ACHN (cell line): Measurements from ENCODE around the gene PADI6.

Source experiments
- DNase-seq: peaks from one replicate; pipeline ENCODE4 v3.0.0-alpha.2; 2015
- in situ Hi-C: cut with HindIII; loops from 2 replicates; pipeline ENCODE4 v1.10.0; 2017; ENCODE audit warnings: low sequenced_read_pairs, low pct_ligation_motif_present, low pct_unique_long_range_greater_than_20kb

PADI6 gene

DNA sequence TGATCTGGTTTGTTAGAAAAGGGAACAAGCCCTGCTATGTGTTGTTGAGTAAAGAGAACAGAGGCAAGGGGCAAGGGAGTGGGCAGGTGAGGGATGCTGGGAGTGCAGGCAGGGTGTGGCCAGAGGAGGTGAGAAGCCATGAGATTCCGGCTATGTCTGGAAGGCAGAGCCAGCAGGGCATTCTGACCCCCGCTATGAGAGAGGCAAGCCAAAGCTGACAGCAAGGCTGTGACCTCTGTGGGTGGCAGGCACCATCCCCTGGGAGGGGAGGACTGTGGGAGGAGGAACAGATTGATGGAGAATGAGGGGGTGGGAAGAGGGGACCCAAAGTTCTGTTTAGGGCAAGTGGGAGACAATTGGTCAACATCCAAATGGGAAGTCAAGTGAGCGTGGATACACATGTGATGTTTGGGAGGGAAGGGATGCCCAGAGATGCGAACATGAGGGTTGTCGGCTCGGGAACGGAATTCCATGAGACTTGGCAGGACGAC lies 19.5 kb upstream of the PADI6 start:
- in situ Hi-C loops: no loop called here
- DNase-seq: no peak

DNA sequence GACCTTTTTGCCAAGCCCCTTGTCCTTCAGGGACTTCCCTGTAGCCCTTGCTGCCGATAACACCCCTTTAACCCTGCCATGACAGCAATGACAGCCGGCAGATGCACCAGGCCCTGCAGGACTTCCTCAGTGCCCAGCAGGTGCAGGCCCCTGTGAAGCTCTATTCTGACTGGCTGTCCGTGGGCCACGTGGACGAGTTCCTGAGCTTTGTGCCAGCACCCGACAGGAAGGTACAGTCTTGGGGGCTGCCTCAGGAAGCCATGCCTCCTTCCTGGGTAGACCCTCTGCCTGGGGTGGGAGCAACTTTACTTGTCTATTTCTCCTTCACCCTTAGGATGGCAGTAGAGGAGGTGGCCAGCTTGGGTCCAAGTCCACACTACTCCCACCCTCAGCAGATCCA lies 16.1 kb upstream of the PADI6 start:
- in situ Hi-C loops: no loop called here

DNA sequence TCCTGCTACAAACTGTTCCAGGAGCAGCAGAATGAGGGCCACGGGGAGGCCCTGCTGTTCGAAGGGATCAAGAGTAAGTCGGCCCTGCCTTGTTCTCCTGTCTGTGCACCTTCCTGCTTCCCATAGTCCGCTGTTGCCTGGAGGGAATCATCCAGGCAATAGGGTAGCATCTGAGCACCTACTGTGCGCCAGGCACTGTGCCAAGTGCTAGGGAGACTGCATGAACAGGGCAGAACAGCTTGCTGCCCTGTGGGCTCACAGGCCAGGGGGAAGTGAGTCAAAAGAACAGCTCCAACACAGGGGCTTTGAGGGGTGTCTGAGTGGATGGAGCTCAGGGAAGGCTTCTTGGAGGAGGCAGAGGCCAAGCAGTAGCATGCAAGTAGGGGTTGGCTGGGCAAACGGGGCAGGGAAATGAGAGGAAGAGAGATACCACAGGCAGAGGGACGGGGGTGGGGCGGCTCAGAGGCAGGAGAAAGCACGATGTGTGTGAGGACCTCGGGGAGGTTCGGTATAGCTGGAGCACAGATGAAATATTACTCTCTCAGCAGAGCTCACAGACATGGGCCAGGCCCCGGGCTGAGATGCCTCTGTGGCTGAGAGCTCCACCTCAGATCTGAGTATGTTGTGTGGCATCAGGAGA lies 15.5 kb upstream of the PADI6 start:
- in situ Hi-C loops: no loop called here
- no peak for DNase-seq

More for the DNA sequence above, 16.1 kb upstream of the PADI6 start:
- DNase-seq: no peak

DNA sequence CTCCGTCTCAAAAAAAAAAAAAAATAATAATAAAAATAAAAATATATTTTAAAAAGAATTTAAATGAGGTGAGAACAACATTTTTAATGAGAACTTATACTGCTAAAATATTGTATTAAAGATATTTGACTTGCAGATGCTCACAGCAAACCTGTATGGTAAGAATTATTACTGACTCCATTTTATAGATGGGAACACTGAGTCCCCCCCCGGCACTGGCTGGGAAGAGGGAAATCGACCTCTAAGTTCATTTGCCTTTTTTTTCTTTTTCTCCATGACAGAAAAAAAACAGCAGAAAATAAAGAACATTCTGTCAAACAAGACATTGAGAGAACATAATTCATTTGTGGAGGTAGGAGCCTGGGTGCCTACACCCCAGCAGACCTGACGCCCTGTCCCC lies 13.4 kb upstream of the PADI6 start:
- no peak for DNase-seq
- in situ Hi-C loops: no loop called here

DNA sequence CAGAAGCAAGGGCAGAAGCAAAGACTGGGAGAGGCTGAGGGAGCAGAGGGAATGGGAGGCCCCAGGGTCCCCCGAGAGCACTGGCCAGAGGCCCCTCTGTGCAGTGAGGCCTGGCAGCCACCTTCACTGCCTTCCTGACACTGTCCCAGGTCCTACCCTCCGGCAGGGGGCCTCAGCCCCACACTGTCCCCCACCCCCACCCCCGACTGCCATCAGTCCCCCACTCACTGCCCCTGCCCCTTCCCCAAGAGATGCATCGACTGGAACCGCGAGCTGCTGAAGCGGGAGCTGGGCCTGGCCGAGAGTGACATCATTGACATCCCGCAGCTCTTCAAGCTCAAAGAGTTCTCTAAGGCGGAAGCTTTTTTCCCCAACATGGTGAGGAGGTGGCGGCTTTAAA lies 13.0 kb upstream of the PADI6 start:
- in situ Hi-C loops: no loop called here
- DNase-seq: no peak

DNA sequence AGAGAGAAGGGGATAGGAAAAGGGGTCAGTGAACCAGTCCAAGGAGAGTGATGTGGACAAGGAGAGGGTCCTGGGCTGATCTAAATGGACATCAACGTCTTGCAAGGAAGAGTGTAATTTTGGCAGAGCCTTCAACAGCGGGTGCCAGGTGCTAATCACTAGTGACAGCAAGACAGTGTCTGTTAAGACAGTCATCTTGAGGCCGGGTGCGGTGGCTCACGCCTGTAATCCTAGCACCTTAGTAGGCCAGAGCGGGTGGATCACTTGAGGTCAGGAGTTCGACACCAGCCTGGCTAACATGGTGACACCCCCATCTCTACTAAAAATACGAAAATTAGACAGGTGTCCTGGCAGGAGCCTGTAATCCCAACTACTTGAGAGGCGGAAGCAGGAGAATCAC lies 12.2 kb upstream of the PADI6 start:
- DNase-seq: no peak
- in situ Hi-C loops: no loop called here

DNA sequence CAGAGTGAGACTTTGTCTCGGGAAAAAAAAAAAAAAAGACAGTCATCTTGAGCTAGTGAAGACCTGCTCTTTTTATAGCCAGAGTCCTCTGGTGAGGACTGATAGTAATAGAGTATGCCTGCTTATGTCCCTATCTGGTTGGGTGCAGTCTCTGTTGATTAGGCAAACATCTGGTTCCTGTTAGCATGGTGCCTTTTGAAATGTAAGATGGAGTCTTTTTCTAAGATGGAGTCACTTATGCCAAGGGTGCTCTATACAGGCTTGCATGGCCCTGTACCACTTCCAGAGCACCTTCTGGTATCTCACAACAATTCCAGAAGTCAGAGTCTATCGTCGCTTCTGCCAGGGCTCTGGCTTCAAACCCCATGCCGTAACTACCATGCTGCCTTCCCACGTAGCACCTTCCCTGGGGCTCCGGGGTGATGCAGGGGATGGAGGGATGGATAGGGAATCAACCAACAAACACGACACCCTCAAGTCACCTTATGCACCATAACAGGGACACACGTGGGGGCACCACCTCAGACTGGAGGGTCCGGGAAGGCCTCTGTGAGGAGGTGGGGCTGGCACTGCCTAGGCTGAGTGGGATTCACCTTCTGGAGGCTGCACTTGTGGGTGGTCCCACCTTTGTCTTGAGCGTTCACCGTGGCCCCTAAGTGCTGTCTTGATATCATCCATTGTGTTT lies 11.6 kb upstream of the PADI6 start:
- no peak for DNase-seq
- in situ Hi-C loops: no loop called here

DNA sequence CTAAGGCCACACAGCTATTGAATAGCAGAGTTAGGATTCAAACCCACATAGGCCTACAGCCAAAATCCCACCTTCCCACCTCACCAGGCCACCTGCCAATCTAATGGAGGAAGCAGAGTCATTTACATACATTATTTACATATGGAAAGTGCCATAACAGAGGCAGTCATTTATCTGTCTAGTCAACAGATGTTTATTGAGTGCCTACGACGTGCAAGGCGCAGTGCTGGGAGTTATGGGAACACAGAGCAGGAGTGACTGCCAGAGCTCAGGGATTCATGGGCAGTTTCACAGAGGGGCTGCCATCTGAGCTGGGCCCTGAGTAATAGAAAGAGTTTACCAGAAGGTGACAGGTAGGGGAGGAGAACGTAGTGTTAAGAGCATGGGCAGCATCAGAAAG lies 10.3 kb upstream of the PADI6 start:
- in situ Hi-C loops: no loop called here
- no peak for DNase-seq

DNA sequence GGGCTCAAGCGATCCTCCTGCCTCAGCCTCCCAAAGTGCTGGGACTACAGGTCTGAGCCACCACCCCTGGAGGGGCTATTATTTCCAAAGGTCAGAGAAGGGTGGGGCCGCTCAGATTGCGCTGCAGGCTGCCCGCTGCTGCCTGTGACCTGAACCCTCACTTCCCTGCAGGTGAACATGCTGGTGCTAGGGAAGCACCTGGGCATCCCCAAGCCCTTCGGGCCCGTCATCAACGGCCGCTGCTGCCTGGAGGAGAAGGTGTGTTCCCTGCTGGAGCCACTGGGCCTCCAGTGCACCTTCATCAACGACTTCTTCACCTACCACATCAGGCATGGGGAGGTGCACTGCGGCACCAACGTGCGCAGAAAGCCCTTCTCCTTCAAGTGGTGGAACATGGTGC lies 8.6 kb upstream of the PADI6 start:
- no peak for DNase-seq
- in situ Hi-C loops: no loop called here

DNA sequence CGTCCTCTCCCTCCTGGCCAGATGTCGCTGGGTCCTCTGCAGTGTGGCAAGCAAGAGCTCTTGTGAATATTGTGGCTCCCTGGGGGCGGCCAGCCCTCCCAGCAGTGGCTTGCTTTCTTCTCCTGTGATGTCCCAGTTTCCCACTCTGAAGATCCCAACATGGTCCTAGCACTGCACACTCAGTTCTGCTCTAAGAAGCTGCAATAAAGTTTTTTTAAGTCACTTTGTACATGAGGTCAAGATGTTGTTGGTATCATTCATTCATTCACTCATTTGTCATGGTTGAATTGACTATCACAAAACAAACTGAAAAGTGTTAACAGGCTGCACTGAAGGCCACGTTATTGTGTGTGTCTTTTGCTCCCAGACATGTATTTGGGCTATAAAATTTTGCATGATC lies 8.2 kb upstream of the PADI6 start:
- in situ Hi-C loops: no loop called here
- DNase-seq: no peak

DNA sequence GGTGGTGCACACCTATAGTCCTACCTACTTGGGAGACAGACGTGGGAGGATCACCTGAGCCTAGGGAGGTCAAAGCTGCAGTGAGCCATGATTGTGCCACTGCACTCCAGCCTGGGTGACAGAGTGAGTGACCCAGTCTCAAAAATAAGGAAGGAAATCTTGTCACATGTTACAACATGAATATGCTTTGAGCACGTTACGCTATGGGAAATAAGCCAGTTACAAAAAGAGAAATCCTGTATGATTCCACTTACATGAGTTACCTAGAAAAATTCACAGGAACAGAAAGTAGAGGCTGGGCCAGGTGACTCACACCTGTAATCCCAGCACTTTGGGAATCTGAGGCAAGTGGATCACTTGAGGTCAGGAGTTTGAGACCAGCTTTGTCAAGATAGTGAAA lies 6.7 kb upstream of the PADI6 start:
- DNase-seq: no peak
- in situ Hi-C loops: no loop called here

DNA sequence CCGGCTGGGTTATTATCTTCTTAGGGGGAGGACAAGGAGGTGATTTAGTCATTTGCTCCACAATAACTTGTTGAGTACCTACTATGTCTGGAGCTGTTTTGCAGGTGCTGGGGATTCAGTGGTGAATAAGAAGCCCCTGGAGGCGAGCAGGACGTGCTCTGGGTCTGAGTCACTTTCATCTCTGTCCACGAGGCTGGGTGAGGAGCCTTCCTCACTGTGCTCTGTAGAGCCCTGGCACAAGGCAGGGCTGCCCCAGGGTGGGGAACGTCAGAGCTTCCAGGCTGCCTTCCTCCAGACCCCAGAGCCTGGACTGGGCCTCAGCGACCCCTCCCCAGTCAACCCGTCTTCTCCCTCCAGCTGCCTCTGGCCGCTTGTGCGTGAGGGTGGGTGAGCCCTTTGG lies 2.5 kb upstream of the PADI6 start:
- in situ Hi-C loops: no loop called here

DNA sequence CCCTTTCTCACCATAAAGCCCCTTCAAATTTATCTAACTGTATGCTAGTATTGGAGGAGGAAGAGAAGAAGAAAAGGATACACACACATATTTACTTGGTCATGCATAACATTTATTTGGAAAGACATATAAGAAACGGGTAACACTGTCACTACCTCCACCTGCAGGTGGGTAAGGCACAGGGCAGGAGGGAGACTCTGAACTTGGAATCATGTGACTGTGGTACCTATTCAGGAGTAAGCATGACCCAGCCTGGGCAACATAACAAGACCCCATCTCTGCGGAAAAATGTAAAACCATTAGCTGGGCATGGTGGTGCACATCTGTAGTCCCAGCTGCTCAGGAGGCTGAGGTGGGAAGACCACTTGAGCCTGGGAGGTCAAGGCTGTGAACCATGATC lies 1.4 kb upstream of the PADI6 start:
- peak; percentile 33 for DNase-seq
- in situ Hi-C loops: no loop called here

More for the DNA sequence above, 2.5 kb upstream of the PADI6 start:
- DNase-seq: peak; percentile 33

DNA sequence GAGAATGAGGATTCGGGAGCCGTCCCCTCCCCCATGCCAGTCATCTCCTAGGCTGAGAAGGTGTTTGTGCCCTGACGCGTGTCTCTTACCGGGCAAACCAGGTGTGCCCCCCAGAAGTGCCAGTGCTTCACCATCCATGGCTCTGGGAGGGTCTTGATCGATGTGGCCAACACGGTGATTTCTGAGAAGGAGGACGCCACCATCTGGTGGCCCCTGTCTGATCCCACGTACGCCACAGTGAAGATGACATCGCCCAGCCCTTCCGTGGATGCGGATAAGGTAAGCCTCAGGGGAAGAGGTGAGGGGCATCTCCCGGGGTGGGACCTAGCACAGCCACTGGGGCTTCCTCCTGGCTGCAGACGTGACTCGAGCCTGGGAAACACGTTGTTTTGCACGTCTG lies 959 bp downstream of the PADI6 start:
- no peak for DNase-seq
- in situ Hi-C loops: no loop called here

DNA sequence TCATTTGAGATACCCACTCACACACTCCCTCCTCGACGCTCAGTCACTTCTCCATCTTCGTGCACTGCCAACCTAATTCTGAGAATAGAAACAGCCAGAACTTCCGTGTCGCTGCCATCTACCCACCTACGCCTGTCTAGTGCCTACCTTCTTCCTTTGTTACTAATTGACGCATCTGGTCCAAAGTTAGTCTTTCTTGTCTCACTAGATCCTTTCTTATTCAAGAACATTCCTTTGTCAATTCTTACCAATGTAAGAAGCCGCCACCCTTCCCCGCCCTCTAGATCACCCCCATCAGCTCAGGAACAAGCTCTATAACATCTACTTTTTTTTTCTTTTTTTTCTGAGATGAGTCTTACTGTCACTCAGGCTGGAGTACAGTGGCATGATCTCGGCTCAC lies 3.7 kb downstream of the PADI6 start:
- in situ Hi-C loops: no loop called here
- DNase-seq: no peak

DNA sequence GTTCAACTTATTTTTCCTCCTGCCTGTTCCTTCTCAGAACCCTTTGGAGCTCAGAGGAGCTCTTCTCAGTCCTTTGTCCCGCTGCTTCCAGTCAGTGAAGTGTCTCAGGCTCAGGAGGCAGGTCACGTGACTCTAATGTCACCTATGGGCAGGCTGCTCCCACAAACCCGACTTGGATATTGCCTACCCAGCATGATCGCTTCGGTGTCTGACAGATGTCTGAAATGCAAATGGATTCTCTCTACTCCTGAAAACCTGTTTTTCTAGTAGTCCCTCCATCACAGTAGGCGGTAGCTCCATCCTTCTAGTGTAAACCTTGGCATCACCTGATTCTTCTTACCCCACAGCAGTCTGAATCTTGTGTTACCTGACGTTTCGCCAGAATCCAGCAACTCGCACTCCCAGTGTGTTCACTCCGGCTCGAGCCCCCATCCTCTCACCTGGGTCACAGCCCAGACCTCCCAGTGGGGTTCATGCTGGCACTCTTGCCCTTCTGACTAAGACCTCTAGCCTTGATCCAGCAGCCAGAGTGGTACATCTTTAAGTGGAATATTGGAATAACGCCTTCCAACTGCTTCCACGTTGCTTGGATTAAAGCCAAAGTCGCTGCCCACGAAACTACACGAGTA lies 5.4 kb downstream of the PADI6 start:
- in situ Hi-C loops: no loop called here
- no peak for DNase-seq

DNA sequence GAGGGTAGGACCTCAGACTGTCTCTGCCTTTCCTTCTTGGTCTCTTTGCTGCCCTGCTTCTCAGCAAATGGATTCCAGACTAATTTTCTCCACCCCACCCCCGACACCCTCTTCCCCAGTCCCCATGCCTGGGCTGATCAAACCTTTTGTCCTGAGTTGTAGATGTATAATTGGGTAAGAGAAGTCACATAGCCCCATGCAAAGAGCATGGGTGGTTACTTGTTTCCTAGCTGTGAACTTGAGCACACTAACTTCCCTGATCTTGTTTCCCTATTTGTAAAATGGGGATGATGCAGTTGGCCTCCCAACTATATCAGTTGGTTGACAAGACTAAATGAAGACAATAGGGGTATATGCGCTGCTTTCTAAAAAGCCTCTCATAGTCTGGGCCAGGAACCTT lies 9.2 kb downstream of the PADI6 start:
- in situ Hi-C loops: no loop called here
- DNase-seq: no peak

DNA sequence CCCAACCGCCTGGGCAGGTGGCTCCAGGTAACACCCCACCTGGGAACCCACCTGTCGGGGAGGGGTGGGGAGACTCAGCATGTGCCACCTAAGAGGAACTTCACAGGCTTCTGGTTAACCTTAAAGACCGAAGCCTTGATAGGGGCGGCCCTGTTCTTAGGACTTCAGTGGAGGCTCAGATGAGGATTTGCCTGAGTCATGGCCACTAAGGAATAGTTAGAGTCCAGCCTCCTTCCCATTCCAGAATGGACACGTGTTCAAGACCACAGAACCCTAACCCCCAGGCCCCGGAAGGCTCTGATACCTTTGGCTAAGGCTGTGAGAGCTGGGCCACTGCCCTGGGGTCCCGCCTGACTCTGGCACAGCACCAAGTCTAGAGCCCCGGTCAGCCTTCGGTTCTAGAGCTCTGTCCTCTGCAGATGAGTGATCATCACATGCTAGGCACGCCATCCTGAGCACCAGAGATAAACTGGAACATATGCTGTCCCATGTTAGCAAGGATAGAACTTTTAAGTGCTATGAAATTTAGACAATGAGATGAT lies 20.3 kb downstream of the PADI6 start:
- DNase-seq: no peak
- in situ Hi-C loops: no loop called here

DNA sequence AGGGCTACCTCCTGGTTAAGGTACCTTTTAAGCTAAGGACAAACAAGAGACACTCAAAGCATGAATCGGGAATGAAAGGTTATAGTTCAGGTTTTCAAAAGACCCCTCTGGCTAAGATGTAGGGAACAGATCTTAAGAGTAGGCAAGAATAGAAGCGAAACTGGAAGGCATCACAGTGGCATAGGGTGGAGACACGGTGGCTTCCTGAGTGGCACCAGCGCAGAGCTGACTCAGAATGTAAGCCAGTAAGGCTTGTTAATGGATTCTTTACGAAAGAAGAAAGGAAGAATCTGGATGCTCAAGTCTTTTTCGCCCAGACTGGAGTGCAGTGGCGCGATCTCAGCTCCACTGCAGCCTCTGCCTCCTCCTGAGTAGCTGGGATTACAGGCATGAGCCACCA lies 21.2 kb downstream of the PADI6 start:
- in situ Hi-C loops: no loop called here
- DNase-seq: no peak
